ENCODE measurements around the gene ARMH3. TPM values are rescaled to one million over a fixed set of nuclear protein-coding genes. Genes with fewer than 3 reads are reported as not detected.
A peak's percentile ranks its signal among the peaks of the same experiment; 100 is the strongest.

Gene ARMH3
- total and polyA plus RNA-seq, 3 experiments from 2014 or later, result 23.1 to 25.7 (median 25.1) TPM

GRCh38 chr10:101912561-101913179, 143.3 kb downstream of the ARMH3 start:
- Histone ChIP-seq H3K27ac (ENCODE audit: low read depth, low read length) (no peak overlapping the region), H3K27me3 (ENCODE audit: insufficient read depth, low read length, poor library complexity, severe bottlenecking) (no peaks in the 10 kb centered on the region), H3K36me3 (ENCODE audit: insufficient read depth, low read length) (no peaks in the 10 kb centered on the region), H3K4me3 (ENCODE audit: low read length) (no peak overlapping the region), H3K9me3 (ENCODE audit: low read length) (no peaks in the 10 kb centered on the region), H3K4me1 (ENCODE audit: insufficient read depth, low read length) (no peaks in the 10 kb centered on the region)
- no peaks in the 10 kb centered on the region for H3K4me1 Mint-ChIP-seq
- CTCF ChIA-PET, result no interaction called here
- H3K27me3 Mint-ChIP-seq, result no peaks in the 10 kb centered on the region
- no peak overlapping the region for H3K27ac Mint-ChIP-seq
- peaks cover 3 to 29% (median 12%) of the 10 kb centered on the region in 3 donors for H3K36me3 Mint-ChIP-seq
- POLR2A ChIA-PET, result interaction anchor here (0.7 kb wide), 3 partner anchors 69 to 257 kb away, joined by 7 to 10 read pairs (median 7); no protein-coding TSS in a partner anchor
- no peak overlapping the region for H3K4me3 Mint-ChIP-seq
- DNase-seq, result no peak
- H3K9me3 Mint-ChIP-seq, result no peaks in the 10 kb centered on the region

GRCh38 chr10:101906586-101907183, 149.3 kb downstream of the ARMH3 start:
- Histone ChIP-seq H3K27ac (ENCODE audit: low read depth, low read length) (no peak overlapping the region), H3K27me3 (ENCODE audit: insufficient read depth, low read length, poor library complexity, severe bottlenecking) (no peaks in the 10 kb centered on the region), H3K4me3 (ENCODE audit: low read length) (no peak overlapping the region), H3K9me3 (ENCODE audit: low read length) (no peaks in the 10 kb centered on the region), H3K4me1 (ENCODE audit: insufficient read depth, low read length) (no peaks in the 10 kb centered on the region), H3K36me3 (ENCODE audit: insufficient read depth, low read length) (no peaks in the 10 kb centered on the region)
- Mint-ChIP-seq H3K36me3 (peaks cover 3 to 38% (median 8%) of the 10 kb centered on the region in 3 donors), H3K9me3 (no peaks in the 10 kb centered on the region), H3K27ac (no peak overlapping the region), H3K27me3 (no peaks in the 10 kb centered on the region), H3K4me1 (peaks cover 0 to 2% (median 0%) of the 10 kb centered on the region in 3 donors), H3K4me3 (no peak overlapping the region)
- no peak for DNase-seq
- ChIA-PET POLR2A (no interaction called here), CTCF (interaction anchor here (1.2 kb wide), 1 partner anchor 17 kb away, joined by 3 read pairs; no protein-coding TSS in a partner anchor)

- no peaks in the 10 kb centered on the region for H3K36me3 ChIP-seq (ENCODE audit: insufficient read depth, low read length)
- H3K4me1 ChIP-seq (ENCODE audit: insufficient read depth, low read length), result no peaks in the 10 kb centered on the region
- peaks cover 0 to 2% (median 0%) of the 10 kb centered on the region in 3 donors for H3K4me1 Mint-ChIP-seq
- DNase-seq, result no peak
- no peak overlapping the region for H3K27ac Mint-ChIP-seq
- H3K27me3 ChIP-seq (ENCODE audit: insufficient read depth, low read length, poor library complexity, severe bottlenecking), result no peaks in the 10 kb centered on the region
- ChIA-PET CTCF (interaction anchor here (1.1 kb wide), 1 partner anchor 15 kb away, joined by 3 read pairs; no protein-coding TSS in a partner anchor), POLR2A (interaction anchor here (0.7 kb wide), 1 partner anchor 27 kb away, joined by 3 read pairs; no protein-coding TSS in a partner anchor)
- H3K4me3 ChIP-seq (ENCODE audit: low read length), result no peak overlapping the region
- no peaks in the 10 kb centered on the region for H3K27me3 Mint-ChIP-seq
- H3K9me3 ChIP-seq (ENCODE audit: low read length), result no peaks in the 10 kb centered on the region
- H3K4me3 Mint-ChIP-seq, result no peak overlapping the region
- no peak overlapping the region for H3K27ac ChIP-seq (ENCODE audit: low read depth, low read length)
- peaks cover 3 to 37% (median 7%) of the 10 kb centered on the region in 3 donors for H3K36me3 Mint-ChIP-seq
- H3K9me3 Mint-ChIP-seq, result no peaks in the 10 kb centered on the region
Observed at GRCh38 chr10:101905251-101905650, 150.7 kb downstream of the ARMH3 start.

- no peak overlapping the region for H3K4me3 Mint-ChIP-seq
- DNase-seq, result no peak
- H3K27ac ChIP-seq (ENCODE audit: low read depth, low read length), result no peak overlapping the region
- no peaks in the 10 kb centered on the region for H3K9me3 Mint-ChIP-seq
- peak overlapping the region in 1 of 8 donors; percentile 34 for H3K27ac Mint-ChIP-seq
- peaks cover 0 to 3% (median 0%) of the 10 kb centered on the region in 3 donors for H3K4me1 Mint-ChIP-seq
- H3K36me3 ChIP-seq (ENCODE audit: insufficient read depth, low read length), result no peaks in the 10 kb centered on the region
- no peaks in the 10 kb centered on the region for H3K27me3 Mint-ChIP-seq
- CTCF ChIA-PET, result interaction anchor here (1.0 kb wide), 1 partner anchor 16 kb away, joined by 3 read pairs; no protein-coding TSS in a partner anchor
- no peaks in the 10 kb centered on the region for H3K27me3 ChIP-seq (ENCODE audit: insufficient read depth, low read length, poor library complexity, severe bottlenecking)
- no peak overlapping the region for H3K4me3 ChIP-seq (ENCODE audit: low read length)
- no peaks in the 10 kb centered on the region for H3K9me3 ChIP-seq (ENCODE audit: low read length)
- peaks cover 0 to 35% (median 4%) of the 10 kb centered on the region in 3 donors for H3K36me3 Mint-ChIP-seq
- POLR2A ChIA-PET, result no interaction called here
- H3K4me1 ChIP-seq (ENCODE audit: insufficient read depth, low read length), result no peaks in the 10 kb centered on the region
Observed at GRCh38 chr10:101903827-101904550, 152.0 kb downstream of the ARMH3 start.

- Mint-ChIP-seq H3K9me3 (no peaks in the 10 kb centered on the region), H3K4me1 (peaks cover 0 to 4% (median under 1%) of the 10 kb centered on the region in 3 donors), H3K27me3 (no peaks in the 10 kb centered on the region), H3K4me3 (no peak overlapping the region), H3K36me3 (peaks cover 0 to 35% (median 4%) of the 10 kb centered on the region in 3 donors), H3K27ac (peak overlapping the region in 1 of 8 donors; percentile 17)
- no peak overlapping the region for H3K27ac ChIP-seq (ENCODE audit: low read depth, low read length)
- H3K4me1 ChIP-seq (ENCODE audit: insufficient read depth, low read length), result no peaks in the 10 kb centered on the region
- no peak overlapping the region for H3K4me3 ChIP-seq (ENCODE audit: low read length)
- no peak for DNase-seq
- ChIA-PET CTCF (interaction anchor here (1.1 to 2.4 kb wide), 2 partner anchors 13 to 107 kb away, joined by 3 to 6 read pairs; no protein-coding TSS in a partner anchor), POLR2A (no interaction called here)
- H3K9me3 ChIP-seq (ENCODE audit: low read length), result no peaks in the 10 kb centered on the region
- no peaks in the 10 kb centered on the region for H3K27me3 ChIP-seq (ENCODE audit: insufficient read depth, low read length, poor library complexity, severe bottlenecking)
- no peaks in the 10 kb centered on the region for H3K36me3 ChIP-seq (ENCODE audit: insufficient read depth, low read length)
Observed at GRCh38 chr10:101902820-101903145, 153.2 kb downstream of the ARMH3 start.

GRCh38 chr10:101902032-101902819, 153.7 kb downstream of the ARMH3 start:
- Mint-ChIP-seq H3K36me3 (peaks cover 0 to 37% (median 4%) of the 10 kb centered on the region in 3 donors), H3K4me1 (peaks cover 0 to 4% (median 4%) of the 10 kb centered on the region in 3 donors), H3K9me3 (no peaks in the 10 kb centered on the region), H3K27ac (peak overlapping the region in 2 of 8 donors; percentile 17 to 58), H3K4me3 (no peak overlapping the region), H3K27me3 (no peaks in the 10 kb centered on the region)
- Histone ChIP-seq H3K4me1 (ENCODE audit: insufficient read depth, low read length) (no peaks in the 10 kb centered on the region), H3K36me3 (ENCODE audit: insufficient read depth, low read length) (no peaks in the 10 kb centered on the region), H3K27ac (ENCODE audit: low read depth, low read length) (no peak overlapping the region), H3K9me3 (ENCODE audit: low read length) (no peaks in the 10 kb centered on the region), H3K4me3 (ENCODE audit: low read length) (no peak overlapping the region), H3K27me3 (ENCODE audit: insufficient read depth, low read length, poor library complexity, severe bottlenecking) (no peaks in the 10 kb centered on the region)
- no peak for DNase-seq
- ChIA-PET POLR2A (no interaction called here), CTCF (interaction anchor here (1.1 to 2.4 kb wide), 2 partner anchors 13 to 108 kb away, joined by 3 to 6 read pairs; no protein-coding TSS in a partner anchor)

GRCh38 chr10:101901340-101901739, 154.6 kb downstream of the ARMH3 start:
- H3K27ac ChIP-seq (ENCODE audit: low read depth, low read length), result no peak overlapping the region
- ChIA-PET CTCF (interaction anchor here (1.1 to 2.4 kb wide), 2 partner anchors 12 to 109 kb away, joined by 3 to 6 read pairs; no protein-coding TSS in a partner anchor), POLR2A (no interaction called here)
- DNase-seq, result no peak
- H3K27ac Mint-ChIP-seq, result peak overlapping the region in 3 of 8 donors; percentile 7 to 55 (median 20)
- no peaks in the 10 kb centered on the region for H3K9me3 ChIP-seq (ENCODE audit: low read length)
- H3K4me1 Mint-ChIP-seq, result peaks cover 0 to 10% (median 4%) of the 10 kb centered on the region in 3 donors
- H3K27me3 ChIP-seq (ENCODE audit: insufficient read depth, low read length, poor library complexity, severe bottlenecking), result no peaks in the 10 kb centered on the region
- H3K4me3 Mint-ChIP-seq, result no peak overlapping the region
- H3K4me1 ChIP-seq (ENCODE audit: insufficient read depth, low read length), result no peaks in the 10 kb centered on the region
- H3K36me3 Mint-ChIP-seq, result peaks cover 0 to 37% (median 4%) of the 10 kb centered on the region in 3 donors
- no peak overlapping the region for H3K4me3 ChIP-seq (ENCODE audit: low read length)
- H3K27me3 Mint-ChIP-seq, result no peaks in the 10 kb centered on the region
- H3K36me3 ChIP-seq (ENCODE audit: insufficient read depth, low read length), result no peaks in the 10 kb centered on the region
- H3K9me3 Mint-ChIP-seq, result no peaks in the 10 kb centered on the region

Measured in CD8-positive, alpha-beta memory T cell (primary cell).